ENCODE results near the gene INTS1.

Gene INTS1

GRCh38 chr7:1550005-1550845, 46.0 kb upstream of the INTS1 start:
- Histone ChIP-seq H3K4me2 (ENCODE audit: low read length, poor library complexity, severe bottlenecking) (no peak overlapping the region), H2AK5ac (ENCODE audit: low read length, severe bottlenecking) (no peak overlapping the region), H3K4ac (ENCODE audit: low read depth in 1 of 2, low read length in 2 of 2) (peak overlapping the region in 1 of 2 experiments; percentile 43), H2BK120ac (ENCODE audit: low read depth, low read length) (no peak overlapping the region), H4K8ac (ENCODE audit: low read length) (peak overlapping the region; percentile 32), H3K27ac (ENCODE audit: low read length, poor library complexity, severe bottlenecking) (no peak overlapping the region), H3K4me3 (ENCODE audit: insufficient read depth in 1 of 2, low read depth in 1 of 2, low read length in 2 of 2) (no peak overlapping the region), H3K9ac (ENCODE audit: low read length) (no peak overlapping the region), H2BK12ac (ENCODE audit: low read length in 2 of 2) (no peak overlapping the region), H2BK5ac (ENCODE audit: low read depth, low read length, poor library complexity, severe bottlenecking) (no peak overlapping the region), H2BK15ac (ENCODE audit: low read depth, poor library complexity, severe bottlenecking) (no peak overlapping the region), H3K79me1 (replicated peaks; ENCODE audit: low read length, poor library complexity, severe bottlenecking) (no peaks in the 10 kb centered on the region), H3K18ac (ENCODE audit: low read depth in 1 of 2, low read length in 2 of 2) (no peak overlapping the region), H3K23ac (ENCODE audit: low read length in 2 of 2) (no peak overlapping the region), H3K9me3 (ENCODE audit: control insufficient read depth, low read length) (no peaks in the 10 kb centered on the region), H3K36me3 (ENCODE audit: control insufficient read depth in 1 of 2, insufficient read depth in 2 of 2, low read depth in 1 of 2, low read length in 2 of 2) (peaks cover 0 to 56% of the 10 kb centered on the region in 2 experiments), H3K4me1 (ENCODE audit: control insufficient read depth, insufficient read depth, low read depth, low read length) (peaks cover 15% of the 10 kb centered on the region), H3K14ac (ENCODE audit: low read length in 2 of 2) (no peak overlapping the region), H3K27me3 (ENCODE audit: control insufficient read depth in 1 of 2, insufficient read depth in 1 of 2, low read length in 2 of 2) (peaks cover 0 to 4% of the 10 kb centered on the region in 2 experiments), H4K91ac (ENCODE audit: low read length) (peak overlapping the region; percentile 47), H2AFZ (ENCODE audit: low read depth, low read length) (no peak overlapping the region)
- peak; percentile 4 for DNase-seq
- 92% methylated on average over 42 of the region's 42 CpGs for WGBS

GRCh38 chr7:1549357-1550004, 45.3 kb upstream of the INTS1 start:
- Histone ChIP-seq H2BK5ac (ENCODE audit: low read depth, low read length, poor library complexity, severe bottlenecking) (no peak overlapping the region), H3K4me3 (ENCODE audit: insufficient read depth in 1 of 2, low read depth in 1 of 2, low read length in 2 of 2) (no peak overlapping the region), H3K9me3 (ENCODE audit: control insufficient read depth, low read length) (no peaks in the 10 kb centered on the region), H3K9ac (ENCODE audit: low read length) (no peak overlapping the region), H2AFZ (ENCODE audit: low read depth, low read length) (no peak overlapping the region), H3K27ac (ENCODE audit: low read length, poor library complexity, severe bottlenecking) (no peak overlapping the region), H2BK15ac (ENCODE audit: low read depth, poor library complexity, severe bottlenecking) (no peak overlapping the region), H2BK12ac (ENCODE audit: low read length in 2 of 2) (no peak overlapping the region), H3K14ac (ENCODE audit: low read length in 2 of 2) (no peak overlapping the region), H2BK120ac (ENCODE audit: low read depth, low read length) (no peak overlapping the region), H4K8ac (ENCODE audit: low read length) (no peak overlapping the region), H3K79me1 (replicated peaks; ENCODE audit: low read length, poor library complexity, severe bottlenecking) (no peaks in the 10 kb centered on the region), H4K91ac (ENCODE audit: low read length) (no peak overlapping the region), H3K23ac (ENCODE audit: low read length in 2 of 2) (no peak overlapping the region), H3K36me3 (ENCODE audit: control insufficient read depth in 1 of 2, insufficient read depth in 2 of 2, low read depth in 1 of 2, low read length in 2 of 2) (peaks cover 0 to 63% of the 10 kb centered on the region in 2 experiments), H3K27me3 (ENCODE audit: control insufficient read depth in 1 of 2, insufficient read depth in 1 of 2, low read length in 2 of 2) (peaks cover 0 to under 1% of the 10 kb centered on the region in 2 experiments), H3K4me2 (ENCODE audit: low read length, poor library complexity, severe bottlenecking) (no peak overlapping the region), H3K4me1 (ENCODE audit: control insufficient read depth, insufficient read depth, low read depth, low read length) (peaks cover 8% of the 10 kb centered on the region), H3K18ac (ENCODE audit: low read depth in 1 of 2, low read length in 2 of 2) (no peak overlapping the region), H2AK5ac (ENCODE audit: low read length, severe bottlenecking) (no peak overlapping the region), H3K4ac (ENCODE audit: low read depth in 1 of 2, low read length in 2 of 2) (no peak overlapping the region)
- DNase-seq = peak; percentile 2
- 93% methylated on average over 27 of the region's 27 CpGs for WGBS

GRCh38 chr7:1548944-1549343, 44.8 kb upstream of the INTS1 start:
- no peak overlapping the region for H2BK5ac ChIP-seq (ENCODE audit: low read depth, low read length, poor library complexity, severe bottlenecking)
- H3K27me3 ChIP-seq (ENCODE audit: control insufficient read depth in 1 of 2, insufficient read depth in 1 of 2, low read length in 2 of 2) = no peaks in the 10 kb centered on the region
- no peak overlapping the region for H3K4ac ChIP-seq (ENCODE audit: low read depth in 1 of 2, low read length in 2 of 2)
- peak; percentile 18 for DNase-seq
- peak overlapping the region; percentile 3 for H4K91ac ChIP-seq (ENCODE audit: low read length)
- no peak overlapping the region for H3K4me2 ChIP-seq (ENCODE audit: low read length, poor library complexity, severe bottlenecking)
- H3K14ac ChIP-seq (ENCODE audit: low read length in 2 of 2) = peak overlapping the region in 1 of 2 experiments; percentile 24
- no peak overlapping the region for H2BK12ac ChIP-seq (ENCODE audit: low read length in 2 of 2)
- H3K36me3 ChIP-seq (ENCODE audit: control insufficient read depth in 1 of 2, insufficient read depth in 2 of 2, low read depth in 1 of 2, low read length in 2 of 2) = peaks cover under 1 to 69% of the 10 kb centered on the region in 2 experiments
- H3K4me3 ChIP-seq (ENCODE audit: insufficient read depth in 1 of 2, low read depth in 1 of 2, low read length in 2 of 2) = no peak overlapping the region
- no peak overlapping the region for H2AFZ ChIP-seq (ENCODE audit: low read depth, low read length)
- whole genome bisulfite sequencing = 89% methylated on average over 14 of the region's 14 CpGs
- H3K18ac ChIP-seq (ENCODE audit: low read depth in 1 of 2, low read length in 2 of 2) = no peak overlapping the region
- H2BK15ac ChIP-seq (ENCODE audit: low read depth, poor library complexity, severe bottlenecking) = no peak overlapping the region
- no peak overlapping the region for H3K9ac ChIP-seq (ENCODE audit: low read length)
- H2BK120ac ChIP-seq (ENCODE audit: low read depth, low read length) = no peak overlapping the region
- no peaks in the 10 kb centered on the region for H3K79me1 ChIP-seq (replicated peaks; ENCODE audit: low read length, poor library complexity, severe bottlenecking)
- H3K27ac ChIP-seq (ENCODE audit: low read length, poor library complexity, severe bottlenecking) = no peak overlapping the region
- no peak overlapping the region for H3K23ac ChIP-seq (ENCODE audit: low read length in 2 of 2)
- peaks cover 4% of the 10 kb centered on the region for H3K4me1 ChIP-seq (ENCODE audit: control insufficient read depth, insufficient read depth, low read depth, low read length)
- H2AK5ac ChIP-seq (ENCODE audit: low read length, severe bottlenecking) = no peak overlapping the region
- no peaks in the 10 kb centered on the region for H3K9me3 ChIP-seq (ENCODE audit: control insufficient read depth, low read length)
- no peak overlapping the region for H4K8ac ChIP-seq (ENCODE audit: low read length)

GRCh38 chr7:1548438-1548831, 44.2 kb upstream of the INTS1 start:
- WGBS = 85% methylated on average over 15 of the region's 17 CpGs
- no peak overlapping the region for H4K91ac ChIP-seq (ENCODE audit: low read length)

More at GRCh38 chr7:1548438-1548831, 44.2 kb upstream of the INTS1 start:
- Histone ChIP-seq H3K4me3 (ENCODE audit: insufficient read depth in 1 of 2, low read depth in 1 of 2, low read length in 2 of 2) (no peak overlapping the region), H3K4me1 (ENCODE audit: control insufficient read depth, insufficient read depth, low read depth, low read length) (peaks cover 2% of the 10 kb centered on the region), H2BK120ac (ENCODE audit: low read depth, low read length) (no peak overlapping the region), H4K8ac (ENCODE audit: low read length) (no peak overlapping the region), H3K9me3 (ENCODE audit: control insufficient read depth, low read length) (no peaks in the 10 kb centered on the region), H3K4ac (ENCODE audit: low read depth in 1 of 2, low read length in 2 of 2) (no peak overlapping the region), H3K27me3 (ENCODE audit: control insufficient read depth in 1 of 2, insufficient read depth in 1 of 2, low read length in 2 of 2) (no peaks in the 10 kb centered on the region), H2AK5ac (ENCODE audit: low read length, severe bottlenecking) (no peak overlapping the region), H2BK15ac (ENCODE audit: low read depth, poor library complexity, severe bottlenecking) (no peak overlapping the region), H3K36me3 (ENCODE audit: control insufficient read depth in 1 of 2, insufficient read depth in 2 of 2, low read depth in 1 of 2, low read length in 2 of 2) (peaks cover 2 to 74% of the 10 kb centered on the region in 2 experiments), H2BK12ac (ENCODE audit: low read length in 2 of 2) (no peak overlapping the region), H2AFZ (ENCODE audit: low read depth, low read length) (no peak overlapping the region), H3K79me1 (replicated peaks; ENCODE audit: low read length, poor library complexity, severe bottlenecking) (no peaks in the 10 kb centered on the region), H3K18ac (ENCODE audit: low read depth in 1 of 2, low read length in 2 of 2) (no peak overlapping the region), H3K14ac (ENCODE audit: low read length in 2 of 2) (no peak overlapping the region), H3K23ac (ENCODE audit: low read length in 2 of 2) (no peak overlapping the region), H3K9ac (ENCODE audit: low read length) (no peak overlapping the region), H3K27ac (ENCODE audit: low read length, poor library complexity, severe bottlenecking) (no peak overlapping the region), H3K4me2 (ENCODE audit: low read length, poor library complexity, severe bottlenecking) (no peak overlapping the region), H2BK5ac (ENCODE audit: low read depth, low read length, poor library complexity, severe bottlenecking) (no peak overlapping the region)
- peak; percentile 31 for DNase-seq

Data from mesenchymal stem cell (in vitro differentiated cells and primary cell).